H1 (cell line): ENCODE results near the gene FERMT2. TPM values are rescaled to one million over a fixed set of nuclear protein-coding genes. Genes with fewer than 3 reads are reported as not detected.
A peak's percentile ranks its signal among the peaks of the same experiment; 100 is the strongest.

Source experiments
- CTCF ChIA-PET: fragments of 300-600 bp; sonication (Branson Sonifier 250); formaldehyde crosslinking; loops from one replicate; lab custom pipeline; 2021; ENCODE audit not compliant: partially characterized antibody; lab: Charles Lee
- POLR2A ChIA-PET: fragments of 300-600 bp; sonication (Branson Sonifier 250); formaldehyde crosslinking; loops from one replicate; lab custom pipeline; 2021; ENCODE audit warnings: inconsistent platforms; ENCODE audit not compliant: partially characterized antibody; lab: Charles Lee
- DNase-seq, 2 experiments: peaks; one replicate each; pipeline versions ENCODE4 v3.0.0 to v3.0.0-alpha.2; 2010 to 2022; ENCODE audit warnings: low spot score in 2 of 2, low read depth in 1 of 2, mixed read lengths in 1 of 2
- FAIRE-seq: peaks from 2 replicates; lab custom pipeline; 2011; peaks lifted over from hg19 to GRCh38; lab: Jason Lieb, UNC
- H2AFZ ChIP-seq: 2 replicates; pipeline ENCODE4 v1.8.1; 2012; ENCODE audit warnings: low read length, inconsistent platforms
- H2AK5ac ChIP-seq: 2 replicates; pipeline ENCODE4 v1.6.1; 2013; ENCODE audit warnings: low read depth, low read length
- H2BK120ac ChIP-seq: replicated peaks from 2 replicates; pipeline ENCODE3; 2013; ENCODE audit warnings: low read depth, low read length, inconsistent platforms
- H2BK12ac ChIP-seq: 2 replicates; pipeline ENCODE4 v1.6.1; 2013; ENCODE audit warnings: low read depth, low read length
- H2BK15ac ChIP-seq: 2 replicates; pipeline ENCODE4 v1.6.1; 2013; ENCODE audit warnings: low read length
- H2BK20ac ChIP-seq: 2 replicates; pipeline ENCODE4 v1.6.1; 2013; ENCODE audit warnings: low read length
- H2BK5ac ChIP-seq: 2 replicates; pipeline ENCODE4 v1.6.1; 2013; ENCODE audit warnings: low read depth, low read length
- H3K14ac ChIP-seq: 2 replicates; pipeline ENCODE4 v1.6.1; 2013; ENCODE audit warnings: inconsistent platforms; ENCODE audit not compliant: insufficient read length
- H3K18ac ChIP-seq: 2 replicates; pipeline ENCODE4 v1.6.1; 2013; ENCODE audit warnings: low read length; ENCODE audit errors: extremely low read depth
- H3K23ac ChIP-seq: 2 replicates; pipeline ENCODE4 v1.6.1; 2013; ENCODE audit warnings: inconsistent platforms; ENCODE audit not compliant: insufficient read length
- H3K23me2 ChIP-seq: 2 replicates; pipeline ENCODE4 v1.6.1; 2013; ENCODE audit warnings: low read depth, low read length
- H3K27ac ChIP-seq: 2 replicates; pipeline ENCODE4 v1.6.1; 2011; ENCODE audit warnings: low read depth, low read length, inconsistent platforms
- H3K27me3 ChIP-seq, 4 experiments: replicated peaks in 1 of 4; 1 replicate in 1 of 4; 2 replicates in 3 of 4; pipeline versions ENCODE4 v1.6.1 to v1.8.1; 2011 to 2013; ENCODE audit warnings: low read length in 3 of 4, mild to moderate bottlenecking in 3 of 4, inconsistent platforms in 2 of 4, mixed read lengths in 2 of 4, moderate library complexity in 1 of 4; ENCODE audit not compliant: control insufficient read depth in 3 of 4, insufficient read depth in 3 of 4; ENCODE audit errors: extremely low read depth in 1 of 4
- H3K36me3 ChIP-seq, 4 experiments: 2 replicates each; pipeline versions ENCODE4 v1.6.1 to v1.8.1; 2011 to 2013; ENCODE audit warnings: mild to moderate bottlenecking in 4 of 4, low read length in 3 of 4, moderate library complexity in 2 of 4, control low read depth in 1 of 4, inconsistent platforms in 1 of 4; ENCODE audit not compliant: insufficient read depth in 4 of 4, control insufficient read depth in 2 of 4
- H3K4ac ChIP-seq: replicated peaks from 2 replicates; pipeline ENCODE3; 2013; ENCODE audit warnings: low read length, low read depth, mixed read lengths, inconsistent platforms; ENCODE audit not compliant: insufficient read length
- H3K4me1 ChIP-seq, 4 experiments: replicated peaks in 1 of 4; 1 replicate in 1 of 4; 2 replicates in 3 of 4; pipeline versions ENCODE4 v1.6.1 to v1.8.1; 2011 to 2013; ENCODE audit warnings: low read length in 3 of 4, inconsistent platforms in 2 of 4, mixed read lengths in 1 of 4; ENCODE audit not compliant: insufficient read depth in 4 of 4, control insufficient read depth in 3 of 4
- H3K4me2 ChIP-seq, 2 experiments: 2 replicates each; pipeline versions ENCODE4 v1.6.1 to v1.8.1; 2011 to 2013; ENCODE audit warnings: low read depth in 2 of 2, low read length in 2 of 2, control low read depth in 1 of 2, inconsistent platforms in 1 of 2, mild to moderate bottlenecking in 1 of 2; ENCODE audit not compliant: insufficient read depth in 1 of 2
- H3K4me3 ChIP-seq, 4 experiments: fragments of 200-600, 300-600 bp in 1 of 4; sonication (generic), shearing (Covaris generic), sonication (Bioruptor Twin) in 1 of 4; 2 replicates each; pipeline versions ENCODE4 v1.5.1 to v1.8.1; 2011 to 2016; ENCODE audit warnings: low read length in 4 of 4, low read depth in 3 of 4, control low read depth in 2 of 4, inconsistent platforms in 2 of 4, mild to moderate bottlenecking in 2 of 4, mixed read lengths in 1 of 4, moderate library complexity in 1 of 4; ENCODE audit not compliant: insufficient read depth in 2 of 4; ENCODE audit errors: extremely low read depth in 1 of 4
- H3K56ac ChIP-seq: replicated peaks from 2 replicates; pipeline ENCODE3; 2013; ENCODE audit warnings: low read depth, mild to moderate bottlenecking, mixed read lengths, low read length, inconsistent platforms; ENCODE audit not compliant: insufficient read length
- H3K79me1 ChIP-seq: 2 replicates; pipeline ENCODE4 v1.6.1; 2013; ENCODE audit warnings: low read depth, low read length, control low read depth
- H3K79me2 ChIP-seq, 2 experiments: 2 replicates each; pipeline versions ENCODE4 v1.6.1 to v1.8.1; 2012 to 2013; ENCODE audit warnings: low read length in 2 of 2, mild to moderate bottlenecking in 2 of 2, inconsistent platforms in 1 of 2; ENCODE audit not compliant: insufficient read depth in 2 of 2, control insufficient read depth in 1 of 2
- H3K9ac ChIP-seq, 4 experiments: replicated peaks in 1 of 4; 1 replicate in 1 of 4; 2 replicates in 3 of 4; pipeline versions ENCODE4 v1.6.1 to v1.8.1; 2011 to 2013; ENCODE audit warnings: low read depth in 3 of 4, low read length in 3 of 4, control low read depth in 2 of 4, mild to moderate bottlenecking in 2 of 4, moderate library complexity in 2 of 4, inconsistent platforms in 1 of 4; ENCODE audit errors: extremely low read depth in 1 of 4
- H3K9me3 ChIP-seq, 2 experiments: 2 replicates each; pipeline versions ENCODE4 v1.6.1 to v1.8.1; 2012 to 2013; ENCODE audit warnings: mild to moderate bottlenecking in 2 of 2, moderate library complexity in 2 of 2, control low read depth in 1 of 2, inconsistent platforms in 1 of 2, low read depth in 1 of 2, low read length in 1 of 2, mixed read lengths in 1 of 2; ENCODE audit not compliant: insufficient read depth in 2 of 2
- H4K20me1 ChIP-seq, 2 experiments: replicated peaks in 1 of 2; 2 replicates each; pipeline versions ENCODE3 to v1.8.1; 2011 to 2013; ENCODE audit warnings: inconsistent platforms in 2 of 2, low read length in 2 of 2, mild to moderate bottlenecking in 1 of 2; ENCODE audit not compliant: insufficient read depth in 2 of 2, control insufficient read depth in 1 of 2
- H4K5ac ChIP-seq: 2 replicates; pipeline ENCODE4 v1.6.1; 2013; ENCODE audit warnings: low read length, low read depth, mixed read lengths, inconsistent platforms; ENCODE audit not compliant: insufficient read length
- H4K8ac ChIP-seq: 2 replicates; pipeline ENCODE4 v1.8.0; 2013; ENCODE audit warnings: mild to moderate bottlenecking, moderate library complexity, low read length, inconsistent platforms; ENCODE audit not compliant: insufficient read depth; ENCODE audit errors: extremely low read depth
- H4K91ac ChIP-seq: replicated peaks from 2 replicates; pipeline ENCODE3; 2013; ENCODE audit warnings: low read length, mixed read lengths, inconsistent platforms; ENCODE audit not compliant: insufficient read length
- CTCF ChIP-seq, 3 experiments: IDR thresholded peaks; 1 replicate in 2 of 3; 2 replicates in 1 of 3; pipeline versions ENCODE4 v1.5.1 to v1.6.1; 2011; ENCODE audit warnings: low read length in 3 of 3, mild to moderate bottlenecking in 3 of 3, inconsistent platforms in 2 of 3, low read depth in 1 of 3, moderate library complexity in 1 of 3; ENCODE audit not compliant: insufficient read depth in 1 of 3; ENCODE audit errors: control extremely low read depth in 1 of 3
- NANOG ChIP-seq: IDR thresholded peaks from 2 replicates; pipeline ENCODE4 v1.6.1; 2011; ENCODE audit warnings: low read length, low read depth, mild to moderate bottlenecking, inconsistent platforms; ENCODE audit not compliant: insufficient read depth, poor library complexity, severe bottlenecking
- RAD21 ChIP-seq, 2 experiments: IDR thresholded peaks in 1 of 2; conservative IDR thresholded peaks in 1 of 2; 2 replicates each; pipeline ENCODE4 v1.6.1; 2011; ENCODE audit warnings: low read depth in 2 of 2, low read length in 2 of 2, improper control_type of control experiment in 1 of 2, inconsistent platforms in 1 of 2, mild to moderate bottlenecking in 1 of 2, moderate library complexity in 1 of 2
- WGBS, 2 experiments: shearing (Covaris generic) in 1 of 2; methylation state at CpG; one replicate each; pipeline versions ENCODE4 v1.1.6 to v1.1.7; 2013 to 2015; ENCODE audit warnings: low lambda C conversion rate in 2 of 2, mixed read lengths in 2 of 2, inconsistent platforms in 1 of 2, low coverage in 1 of 2, missing lambda C conversion rate in 1 of 2; ENCODE audit not compliant: insufficient replicate concordance in 2 of 2, insufficient coverage in 1 of 2, insufficient read length in 1 of 2; ENCODE audit errors: extremely low coverage in 1 of 2, missing lambda C conversion rate in 1 of 2; 5-methylcytosine and 5-hydroxymethylcytosine counted together
- polyA plus RNA-seq, 7 experiments: library from polyadenylated mRNA; depleted of rRNA in 3 of 7; stranded (reverse) in 5 of 7; unstranded in 2 of 7; fragments of >200 nt in 5 of 7; fragments of 200-250 nt in 2 of 7; gene quantifications; 1 replicate in 5 of 7; 2 replicates in 1 of 7; 4 replicates in 1 of 7; pipeline versions ENCODE4 v1.2.1 to v1.2.3, GENCODE V29; 2011 to 2013; ENCODE audit warnings: missing spikeins in 2 of 7, mixed read lengths in 2 of 7
- total RNA-seq: library from RNA; stranded (reverse); fragmentation: NEBNext Ultra II Directional; extraction: Animal tissue kit (Norgen Biotek cat#: 25700); gene quantifications from 2 replicates; pipeline ENCODE4 v1.2.1, GENCODE V29; 2021

The FERMT2 gene
- total and polyA plus RNA-seq, 2 of the 8 experiments (the other 6 are each of a cell fraction or from before 2014, with no cell fraction given), result 53.3 to 142 TPM

GRCh38 chr14:52923902-52924575 is 26.8 kb downstream of the FERMT2 start:
- H3K27ac ChIP-seq, result no peak overlapping the region
- H3K23ac ChIP-seq, result no peak overlapping the region
- no peak for DNase-seq
- no peak overlapping the region for H4K5ac ChIP-seq
- no peak overlapping the region for H3K4ac ChIP-seq
- POLR2A ChIA-PET, result interaction anchor here (1.0 to 1.9 kb wide), 2 partner anchors 12 to 30 kb away, joined by 4 read pairs; no protein-coding TSS in a partner anchor
- no peak overlapping the region for H3K4me3 ChIP-seq
- no peak overlapping the region for H2AK5ac ChIP-seq
- H2AFZ ChIP-seq, result no peak overlapping the region
- no peak overlapping the region for H2BK20ac ChIP-seq
- no peaks in the 10 kb centered on the region for H3K23me2 ChIP-seq
- no peak overlapping the region for H4K91ac ChIP-seq
- H3K79me1 ChIP-seq, result peaks cover 11% of the 10 kb centered on the region
- peak overlapping the region; percentile 6 to 10; a peak in 2 of 4 replicates for H3K4me2 ChIP-seq
- no peaks in the 10 kb centered on the region for H3K27me3 ChIP-seq
- no peak overlapping the region for H2BK15ac ChIP-seq
- no peak overlapping the region for H2BK120ac ChIP-seq
- peaks cover 16 to 100% of the 10 kb centered on the region in 2 experiments for H3K79me2 ChIP-seq
- no peak overlapping the region for H3K9ac ChIP-seq
- H3K56ac ChIP-seq, result no peak overlapping the region
- peaks cover 0 to 2% (median 0%) of the 10 kb centered on the region in 4 experiments; a peak in 2 of 8 replicates for H3K36me3 ChIP-seq
- H3K4me1 ChIP-seq, result peaks cover 0 to 6% (median 2%) of the 10 kb centered on the region in 4 experiments; a peak in 3 of 7 replicates
- 61% methylated on average over 3 of the region's 3 CpGs; no CpG with 5 or more reads in 1 of the 2 experiments for WGBS, 2 experiments
- no peak overlapping the region for H2BK5ac ChIP-seq
- no peak overlapping the region for H4K8ac ChIP-seq
- H3K18ac ChIP-seq, result no peak overlapping the region
- CTCF ChIA-PET, result interaction anchor here (0.7 to 2.5 kb wide), 7 partner anchors 10 to 193 kb away, joined by 3 to 12 read pairs (median 3); no protein-coding TSS in a partner anchor
- H2BK12ac ChIP-seq, result no peak overlapping the region
- TF ChIP-seq NANOG (no peak), CTCF (IDR thresholded peaks at IDR 0.05; ENCODE audit: control extremely low read depth in 1 of 3, insufficient read depth in 1 of 3, low read depth in 1 of 3, low read length in 3 of 3) (peak in 2 of 3 experiments; percentile 27 to 31; a peak in 3 of 4 replicates), RAD21 (IDR thresholded peaks at IDR 0.05 in 1 of 2, conservative IDR thresholded peaks at IDR 0.05 in 1 of 2; ENCODE audit: low read depth in 2 of 2, low read length in 2 of 2) (peak; percentile 42 to 55)
- H3K9me3 ChIP-seq, result no peaks in the 10 kb centered on the region
- H4K20me1 ChIP-seq, result peaks cover 2 to 7% of the 10 kb centered on the region in 2 experiments
- no peak overlapping the region for H3K14ac ChIP-seq
- FAIRE-seq, result no peak
